Measurements from ENCODE around the gene CHD9. TPM values are rescaled to one million over a fixed set of nuclear protein-coding genes. Genes with fewer than 3 reads are reported as not detected.

CHD9 gene
- total RNA-seq, 1 experiment from 2014 or later, result 26.3 TPM

- H3K4me3 ChIP-seq, result no peak overlapping the region
- no peaks in the 10 kb centered on the region for H3K9me2 ChIP-seq (ENCODE audit: insufficient read depth)
- no peaks in the 10 kb centered on the region for H3K27me3 ChIP-seq (ENCODE audit: insufficient read depth, low read depth)
- CTCF ChIA-PET, result no interaction called here
- intact Hi-C loops (cut with micrococcal nuclease; ENCODE audit: unreplicated experiment), result no loop called here
- no peak overlapping the region for H3K27ac ChIP-seq
- no TSS peak for BruUV-seq (replicated peaks)
- TF ChIP-seq CTCF (conservative IDR thresholded peaks at IDR 0.05) (no peak), EZH2 (IDR thresholded peaks at IDR 0.05; ENCODE audit: low read depth) (no peak)
- no peaks in the 10 kb centered on the region for H3K36me3 ChIP-seq (ENCODE audit: low read depth)
- H3K9me3 ChIP-seq (ENCODE audit: insufficient read depth, low read depth), result no peaks in the 10 kb centered on the region
- DNase-seq, result no peak
- H3K4me2 ChIP-seq, result no peak overlapping the region
- H2AFZ ChIP-seq, result no peak overlapping the region
- H3K4me1 ChIP-seq (replicated peaks; ENCODE audit: insufficient read depth), result no peaks in the 10 kb centered on the region; the same call in 1 of the 2 replicates
- peaks cover 17% of the 10 kb centered on the region for H3K79me2 ChIP-seq (ENCODE audit: low read depth)
- POLR2A ChIA-PET (ENCODE audit: unreplicated experiment), result no interaction called here
- peaks cover 5% of the 10 kb centered on the region; the same call in 1 of the 2 replicates for H3F3A ChIP-seq (ENCODE audit: insufficient read depth, low read depth)
- H4K20me1 ChIP-seq (ENCODE audit: insufficient read depth), result no peaks in the 10 kb centered on the region
Observed at GRCh38 chr16:53135329-53135728, 80.5 kb downstream of the CHD9 start.

- Histone ChIP-seq H2AFZ (no peak overlapping the region), H3K27me3 (ENCODE audit: insufficient read depth, low read depth) (no peaks in the 10 kb centered on the region), H3K4me2 (no peak overlapping the region), H3K27ac (no peak overlapping the region), H3K36me3 (ENCODE audit: low read depth) (no peaks in the 10 kb centered on the region), H3K79me2 (ENCODE audit: low read depth) (no peaks in the 10 kb centered on the region), H3F3A (ENCODE audit: insufficient read depth, low read depth) (no peaks in the 10 kb centered on the region), H3K9me3 (ENCODE audit: insufficient read depth, low read depth) (no peaks in the 10 kb centered on the region), H3K4me1 (replicated peaks; ENCODE audit: insufficient read depth) (no peaks in the 10 kb centered on the region), H3K9me2 (ENCODE audit: insufficient read depth) (no peaks in the 10 kb centered on the region), H4K20me1 (ENCODE audit: insufficient read depth) (no peaks in the 10 kb centered on the region), H3K4me3 (no peak overlapping the region)
- TF ChIP-seq CTCF (conservative IDR thresholded peaks at IDR 0.05), result no peak
- TF ChIP-seq EZH2 (IDR thresholded peaks at IDR 0.05; ENCODE audit: low read depth), result no peak
- CTCF ChIA-PET, result no interaction called here
- DNase-seq, result no peak
- POLR2A ChIA-PET (ENCODE audit: unreplicated experiment), result no interaction called here
- no TSS peak for BruUV-seq (replicated peaks)
- intact Hi-C loops (cut with micrococcal nuclease; ENCODE audit: unreplicated experiment), result no loop called here
Observed at GRCh38 chr16:53142823-53143568, 88.2 kb downstream of the CHD9 start.

- intact Hi-C loops (cut with micrococcal nuclease; ENCODE audit: unreplicated experiment), result no loop called here
- no peaks in the 10 kb centered on the region for H3K36me3 ChIP-seq (ENCODE audit: low read depth)
- 0 out of 2 replicates have a peak, but pooled peaks cover 9% of the 10 kb centered on the region for H3K9me3 ChIP-seq (ENCODE audit: insufficient read depth, low read depth)
- TF ChIP-seq CTCF (conservative IDR thresholded peaks at IDR 0.05) (no peak), EZH2 (IDR thresholded peaks at IDR 0.05; ENCODE audit: low read depth) (no peak)
- no peaks in the 10 kb centered on the region for H3K9me2 ChIP-seq (ENCODE audit: insufficient read depth)
- H3K27ac ChIP-seq, result no peak overlapping the region
- ChIA-PET POLR2A (ENCODE audit: unreplicated experiment) (no interaction called here), CTCF (no interaction called here)
- no peaks in the 10 kb centered on the region for H3K27me3 ChIP-seq (ENCODE audit: insufficient read depth, low read depth)
- no peaks in the 10 kb centered on the region for H3K79me2 ChIP-seq (ENCODE audit: low read depth)
- H3K4me3 ChIP-seq, result no peak overlapping the region
- BruUV-seq (replicated peaks), result no TSS peak
- DNase-seq, result no peak
- no peaks in the 10 kb centered on the region for H3F3A ChIP-seq (ENCODE audit: insufficient read depth, low read depth)
- H3K4me2 ChIP-seq, result no peak overlapping the region
- H3K4me1 ChIP-seq (replicated peaks; ENCODE audit: insufficient read depth), result no peaks in the 10 kb centered on the region
- no peak overlapping the region for H2AFZ ChIP-seq
- no peaks in the 10 kb centered on the region for H4K20me1 ChIP-seq (ENCODE audit: insufficient read depth)
Observed at GRCh38 chr16:53147500-53148065, 92.8 kb downstream of the CHD9 start.

Data from PC-9 (cell line).